BLaER1 (cell line): Measurements from ENCODE around the gene GPR152.
A peak's percentile ranks its signal among the peaks of the same experiment; 100 is the strongest.

Experiments
- H3K27ac ChIP-seq: shearing (Covaris generic); formaldehyde crosslinking; 2 replicates; pipeline ENCODE4 v1.8.1; 2022
- H3K27me3 ChIP-seq: shearing (Covaris generic); formaldehyde crosslinking; 2 replicates; pipeline ENCODE4 v1.8.1; 2022
- H3K36me3 ChIP-seq: shearing (Covaris generic); formaldehyde crosslinking; 2 replicates; pipeline ENCODE4 v1.8.1; 2022
- H3K4me1 ChIP-seq: shearing (Covaris generic); formaldehyde crosslinking; 2 replicates; pipeline ENCODE4 v1.8.1; 2022
- H3K4me2 ChIP-seq: shearing (Covaris generic); formaldehyde crosslinking; 2 replicates; pipeline ENCODE4 v1.8.1; 2022
- H3K4me3 ChIP-seq: shearing (Covaris generic); formaldehyde crosslinking; 2 replicates; pipeline ENCODE4 v1.8.1; 2022
- H3K9ac ChIP-seq: shearing (Covaris generic); formaldehyde crosslinking; 2 replicates; pipeline ENCODE4 v1.8.1; 2022
- H3K9me3 ChIP-seq: shearing (Covaris generic); formaldehyde crosslinking; 2 replicates; pipeline ENCODE4 v1.8.1; 2022
- H4K20me1 ChIP-seq: shearing (Covaris generic); formaldehyde crosslinking; 2 replicates; pipeline ENCODE4 v1.8.1; 2022
- Cebpa-rat ChIP-seq: shearing (Covaris generic); IDR thresholded peaks from 2 replicates; pipeline ENCODE4 v1.8.1; 2022

Gene GPR152

DNA sequence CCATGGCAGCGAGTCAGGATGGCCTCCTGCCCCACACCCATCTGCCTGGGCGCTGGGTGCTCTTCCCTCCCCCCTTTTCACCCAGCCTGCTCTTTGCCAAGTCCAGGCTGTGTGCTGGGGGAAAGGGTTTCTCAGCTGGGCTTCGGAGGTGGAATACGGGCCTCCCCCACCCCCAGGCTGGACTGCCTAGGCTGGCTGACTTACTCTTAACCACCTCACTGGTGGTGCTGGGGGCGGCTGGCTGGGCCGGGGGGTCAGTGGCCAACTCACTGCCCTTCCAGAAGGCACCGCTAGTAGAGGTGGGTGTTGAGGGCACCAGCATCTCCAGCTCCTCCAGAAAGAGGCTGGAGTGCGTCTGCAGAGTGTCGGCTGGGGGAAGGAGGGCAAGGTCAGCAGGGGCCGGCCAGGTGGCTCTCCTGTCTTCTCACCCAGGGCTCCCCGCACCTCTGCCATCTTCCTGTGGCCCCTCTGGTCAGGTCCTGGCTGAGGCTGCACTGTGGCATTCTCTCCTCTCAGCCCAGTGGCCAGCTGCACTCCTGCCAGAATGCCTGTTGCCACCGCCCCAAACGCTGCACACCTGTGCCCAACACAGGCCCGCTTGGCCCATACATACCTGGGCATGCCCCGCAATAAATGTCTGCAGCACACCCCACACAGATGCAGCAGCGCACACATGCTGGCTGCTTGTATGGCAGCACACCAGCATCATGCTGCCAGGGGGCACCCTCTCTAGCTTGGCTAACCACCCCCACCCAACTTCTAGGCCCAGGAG, 42.9 kb upstream of the GPR152 start:
- H3K27ac ChIP-seq = no peak overlapping the region
- no peak overlapping the region for H3K9ac ChIP-seq
- peaks cover 91% of the 10 kb centered on the region for H3K36me3 ChIP-seq

DNA sequence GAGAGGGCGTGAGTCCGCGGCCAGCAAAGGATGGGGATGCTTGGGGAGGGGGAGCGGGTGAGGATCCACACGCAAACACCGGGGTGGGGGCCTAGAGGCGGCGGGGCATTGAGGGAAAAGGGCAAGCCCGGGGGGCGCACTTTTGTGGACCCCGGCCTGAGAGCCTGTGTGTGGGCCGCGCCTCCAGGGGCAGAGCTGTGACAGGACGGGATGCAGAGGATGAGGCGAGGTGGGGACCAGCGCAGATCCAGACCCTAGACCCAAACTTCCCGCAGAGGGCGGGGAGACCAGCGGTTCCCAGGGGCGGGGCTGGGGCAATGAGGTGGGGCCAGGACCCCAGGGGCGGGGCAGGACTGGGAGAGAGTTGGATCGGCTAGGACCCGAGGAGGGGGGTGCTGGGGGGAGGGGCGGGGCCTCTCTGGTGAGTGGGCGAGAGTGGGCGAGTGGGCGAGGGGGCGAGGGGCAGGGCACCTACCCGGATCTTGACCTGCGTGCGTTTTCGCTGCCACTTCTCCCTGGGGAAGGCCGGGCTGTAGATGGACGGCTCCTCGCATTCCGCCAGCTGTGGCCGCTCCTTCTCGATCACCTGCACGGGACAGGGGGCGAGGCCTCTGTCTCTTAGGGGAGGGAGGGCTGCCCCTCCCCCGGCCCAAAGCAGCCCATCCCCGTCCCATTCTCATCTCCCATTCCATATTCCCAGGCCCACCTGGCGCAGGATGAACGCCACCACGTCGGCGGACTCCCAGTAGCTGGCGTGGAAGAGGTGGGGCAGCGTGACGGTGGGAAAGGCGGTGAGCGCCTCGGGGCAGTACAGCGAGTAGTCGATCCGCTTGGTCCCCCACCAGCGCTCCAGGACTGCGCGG, 42.1 kb upstream of the GPR152 start:
- Histone ChIP-seq H3K27ac (no peak overlapping the region), H3K4me2 (no peak overlapping the region), H3K36me3 (peaks cover 91% of the 10 kb centered on the region), H3K27me3 (no peaks in the 10 kb centered on the region), H3K9ac (no peak overlapping the region), H4K20me1 (peaks cover 34% of the 10 kb centered on the region), H3K4me1 (no peaks in the 10 kb centered on the region), H3K9me3 (no peaks in the 10 kb centered on the region), H3K4me3 (no peak overlapping the region)
- TF ChIP-seq Cebpa-rat = no peak

More for the DNA sequence above, 42.9 kb upstream of the GPR152 start:
- H3K9me3 ChIP-seq = no peaks in the 10 kb centered on the region
- no peaks in the 10 kb centered on the region for H3K27me3 ChIP-seq
- peaks cover 4% of the 10 kb centered on the region for H3K4me1 ChIP-seq
- H4K20me1 ChIP-seq = peaks cover 25% of the 10 kb centered on the region
- no peak overlapping the region for H3K4me3 ChIP-seq
- TF ChIP-seq Cebpa-rat = no peak
- H3K4me2 ChIP-seq = no peak overlapping the region

DNA sequence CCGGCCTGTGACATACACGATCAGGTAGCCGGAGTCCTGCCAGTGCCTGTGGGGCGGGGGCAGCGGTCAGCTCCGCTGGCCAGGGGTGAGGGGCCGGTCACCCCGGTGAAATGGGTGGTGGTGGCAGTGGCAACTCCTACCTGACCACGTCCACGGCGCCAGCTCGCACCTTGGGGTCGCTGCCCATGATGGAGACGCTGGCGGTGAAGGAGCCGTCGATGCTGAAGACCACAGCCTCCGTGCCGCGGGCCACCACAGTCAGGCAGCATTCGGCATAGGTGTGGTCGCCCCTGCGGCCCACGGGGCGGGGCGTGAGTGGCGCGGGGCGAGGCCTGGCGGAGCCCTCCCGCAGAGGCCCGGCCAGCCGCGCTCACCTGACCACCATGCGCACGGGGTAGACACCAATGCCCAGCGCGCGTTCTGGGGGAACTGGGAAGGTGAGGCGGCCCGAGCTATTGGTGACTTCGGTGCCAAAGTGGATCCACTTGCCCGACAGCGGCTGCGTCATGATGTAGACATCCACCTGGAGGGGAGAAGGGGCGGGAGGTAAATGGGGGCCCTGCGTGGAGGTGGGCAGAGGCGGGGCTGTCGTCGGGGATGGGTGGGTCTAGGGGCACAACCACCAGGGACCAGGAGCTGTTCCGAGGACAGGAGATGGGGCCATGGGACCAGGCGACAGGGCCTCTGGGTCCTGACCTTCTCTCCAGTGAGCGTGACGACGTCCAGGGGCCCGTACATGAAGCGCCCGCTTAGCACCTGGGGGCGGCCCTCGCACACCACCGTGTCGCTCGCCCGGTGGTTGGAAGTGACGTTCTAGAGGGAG, 41.2 kb upstream of the GPR152 start:
- Histone ChIP-seq H3K4me1 (no peaks in the 10 kb centered on the region), H3K9ac (no peak overlapping the region), H3K27ac (no peak overlapping the region), H3K4me2 (no peak overlapping the region), H3K36me3 (peaks cover 93% of the 10 kb centered on the region), H3K4me3 (no peak overlapping the region), H3K27me3 (no peaks in the 10 kb centered on the region), H3K9me3 (no peaks in the 10 kb centered on the region), H4K20me1 (peaks cover 42% of the 10 kb centered on the region)
- no peak for TF ChIP-seq Cebpa-rat

DNA sequence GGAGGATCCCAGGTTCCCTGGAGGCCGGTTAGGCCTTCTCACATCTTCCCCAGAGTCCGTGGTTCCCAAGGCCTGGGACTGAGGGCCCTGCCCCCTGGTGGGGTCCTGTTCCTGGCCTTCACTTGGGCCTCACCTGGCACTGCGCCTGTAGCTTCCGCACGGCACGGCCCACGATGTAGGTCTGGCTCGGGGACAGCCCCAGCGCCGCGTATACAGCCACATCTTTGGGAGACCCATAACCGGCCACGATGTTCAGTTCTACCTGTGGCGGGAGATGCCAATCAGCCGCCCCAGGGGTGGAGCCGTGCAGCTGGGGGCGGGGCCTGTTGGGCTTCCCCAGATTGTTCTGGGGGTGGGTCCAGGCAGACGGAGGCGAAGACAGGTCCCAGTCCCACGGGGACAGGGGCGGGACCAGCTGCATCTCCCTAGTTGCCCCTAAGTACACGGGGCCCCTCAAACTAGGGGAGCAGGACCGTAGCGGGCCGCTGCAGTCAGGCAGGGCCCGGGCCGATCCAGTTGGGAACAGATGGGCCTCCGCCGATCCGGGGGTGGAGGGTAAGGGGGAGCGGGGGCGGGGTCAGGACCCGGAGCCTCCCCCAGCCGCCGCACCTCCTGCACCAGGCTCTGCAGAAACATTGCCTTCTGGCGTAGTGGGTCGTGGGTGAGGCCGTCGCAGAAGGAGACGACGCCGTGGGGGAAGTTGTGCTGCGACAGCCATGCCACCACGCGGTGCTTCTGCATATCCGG, 40.4 kb upstream of the GPR152 start:
- Histone ChIP-seq H3K4me3 (no peak overlapping the region), H3K27ac (no peak overlapping the region), H4K20me1 (peaks cover 48% of the 10 kb centered on the region), H3K27me3 (no peaks in the 10 kb centered on the region), H3K36me3 (peaks cover 93% of the 10 kb centered on the region), H3K4me1 (no peaks in the 10 kb centered on the region; the same call in 1 of the 2 replicates), H3K4me2 (no peak overlapping the region), H3K9me3 (no peaks in the 10 kb centered on the region), H3K9ac (no peak overlapping the region)
- no peak for TF ChIP-seq Cebpa-rat

DNA sequence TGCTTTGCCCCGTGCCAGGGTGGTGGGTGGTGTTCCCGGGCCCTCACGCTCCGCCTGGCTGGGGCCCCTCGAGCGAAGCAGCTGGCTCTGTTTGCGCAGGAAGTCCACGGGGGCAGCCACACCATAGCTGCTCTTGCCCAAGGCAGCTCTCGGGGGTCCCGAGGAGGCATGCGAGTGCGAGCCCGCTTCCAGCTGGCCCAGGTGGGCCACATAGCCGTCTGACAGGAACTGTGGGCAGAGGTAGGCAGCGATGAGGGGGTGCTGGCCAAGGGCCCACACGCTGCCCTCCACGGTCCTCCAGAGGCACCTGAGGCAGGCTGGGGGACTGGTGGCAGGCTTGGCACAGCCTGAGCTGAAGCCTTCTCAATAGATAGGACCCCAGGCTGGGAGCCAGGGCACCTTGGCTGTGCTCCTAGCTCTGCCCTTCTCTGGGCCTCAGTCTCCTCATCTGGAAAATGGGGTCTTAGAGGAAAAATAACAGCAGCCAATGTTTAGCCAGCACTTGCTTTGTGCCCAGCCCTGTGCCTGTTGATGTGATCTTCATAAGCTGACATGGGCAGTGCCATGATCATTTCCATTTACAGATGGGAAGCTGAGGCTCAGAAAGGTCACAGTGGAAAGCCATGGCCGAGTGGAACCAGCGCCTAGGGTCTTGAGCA, 39.7 kb upstream of the GPR152 start:
- Histone ChIP-seq H4K20me1 (peaks cover 56% of the 10 kb centered on the region), H3K4me1 (no peaks in the 10 kb centered on the region; the same call in 1 of the 2 replicates), H3K27me3 (no peaks in the 10 kb centered on the region)

DNA sequence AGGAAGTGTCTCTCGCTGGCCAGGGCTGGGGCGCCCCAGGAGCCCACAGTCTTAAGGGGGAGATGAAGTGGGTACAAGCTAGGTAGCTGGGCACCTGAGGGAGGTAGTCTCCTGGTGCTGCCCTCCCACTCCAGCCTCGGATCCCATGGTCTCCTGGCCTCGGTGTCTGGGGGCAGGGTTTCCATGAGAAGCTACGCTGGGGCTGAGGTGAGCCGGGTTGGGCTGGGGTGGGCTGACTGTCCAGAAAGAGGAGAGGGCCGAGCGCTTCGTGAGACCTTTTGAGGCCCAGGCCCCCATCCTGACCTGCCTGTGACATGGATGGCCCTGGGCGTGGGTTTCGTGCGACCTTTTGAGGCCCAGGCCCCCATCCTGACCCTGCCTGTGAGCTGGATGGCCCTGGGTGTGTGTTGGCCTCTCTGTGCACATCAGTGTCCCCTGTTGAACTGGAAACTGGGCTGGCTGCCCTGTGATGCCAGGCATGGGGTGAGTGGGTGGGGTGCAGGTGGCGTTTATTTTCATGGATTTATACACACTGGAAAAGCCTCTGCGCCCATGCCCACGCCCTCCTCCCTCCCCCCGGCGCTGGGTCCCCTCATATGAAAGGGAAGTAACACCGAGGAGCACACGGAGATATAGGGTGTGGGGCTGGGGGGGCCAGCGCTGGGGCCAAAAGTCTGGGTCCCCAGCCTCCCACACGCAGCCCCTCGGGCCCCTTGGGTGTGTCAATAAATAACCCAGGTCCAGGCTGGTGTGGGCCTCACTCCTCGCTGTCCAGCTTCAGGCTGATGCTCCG, 38.9 kb upstream of the GPR152 start:
- peaks cover 63% of the 10 kb centered on the region for H4K20me1 ChIP-seq
- no peaks in the 10 kb centered on the region for H3K27me3 ChIP-seq
- H3K36me3 ChIP-seq = peaks cover 95% of the 10 kb centered on the region
- no peak overlapping the region for H3K27ac ChIP-seq
- H3K4me1 ChIP-seq = peaks cover 5% of the 10 kb centered on the region
- H3K9me3 ChIP-seq = no peaks in the 10 kb centered on the region
- no peak for TF ChIP-seq Cebpa-rat
- H3K9ac ChIP-seq = peak overlapping the region; percentile 19; the same call in 1 of the 2 replicates
- no peak overlapping the region for H3K4me2 ChIP-seq
- no peak overlapping the region for H3K4me3 ChIP-seq

More for the DNA sequence above, 39.7 kb upstream of the GPR152 start:
- H3K4me3 ChIP-seq = no peak overlapping the region
- no peak overlapping the region for H3K27ac ChIP-seq
- peaks cover 93% of the 10 kb centered on the region for H3K36me3 ChIP-seq
- H3K9ac ChIP-seq = no peak overlapping the region
- TF ChIP-seq Cebpa-rat = no peak
- H3K9me3 ChIP-seq = no peaks in the 10 kb centered on the region
- no peak overlapping the region for H3K4me2 ChIP-seq

DNA sequence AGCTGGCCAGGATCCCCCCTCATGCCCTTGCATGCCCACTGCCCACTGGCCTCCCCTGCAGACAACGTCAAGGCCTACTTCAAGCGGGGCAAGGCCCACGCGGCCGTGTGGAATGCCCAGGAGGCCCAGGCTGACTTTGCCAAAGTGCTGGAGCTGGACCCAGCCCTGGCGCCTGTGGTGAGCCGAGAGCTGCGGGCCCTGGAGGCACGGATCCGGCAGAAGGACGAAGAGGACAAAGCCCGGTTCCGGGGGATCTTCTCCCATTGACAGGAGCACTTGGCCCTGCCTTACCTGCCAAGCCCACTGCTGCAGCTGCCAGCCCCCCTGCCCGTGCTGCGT, 38.2 kb upstream of the GPR152 start:
- no peak overlapping the region for H3K4me3 ChIP-seq
- no peak overlapping the region for H3K27ac ChIP-seq
- H3K9ac ChIP-seq = no peak overlapping the region
- H3K9me3 ChIP-seq = no peaks in the 10 kb centered on the region
- peaks cover 13% of the 10 kb centered on the region for H3K4me1 ChIP-seq
- H4K20me1 ChIP-seq = peaks cover 71% of the 10 kb centered on the region
- TF ChIP-seq Cebpa-rat = no peak
- H3K27me3 ChIP-seq = no peaks in the 10 kb centered on the region
- H3K4me2 ChIP-seq = no peak overlapping the region
- peaks cover 89% of the 10 kb centered on the region for H3K36me3 ChIP-seq
